Fibroblast of lung (primary cell): ENCODE results near the gene COP1. TPM values are rescaled to one million over a fixed set of nuclear protein-coding genes. Genes with fewer than 3 reads are reported as not detected.

Experiments
- DNase-seq, 2 donors: peaks; one replicate each; pipeline versions ENCODE4 v3.0.0 to v3.0.0-alpha.2; 2010; ENCODE audit warnings: low read depth in 2 of 2
- H2AFZ ChIP-seq: 2 replicates; pipeline ENCODE4 v1.5.1; 2012; ENCODE audit warnings: low read length, control low read depth, inconsistent platforms
- H3K27ac ChIP-seq: 2 replicates; pipeline ENCODE4 v1.5.1; 2011; ENCODE audit warnings: low read length, control low read depth; ENCODE audit not compliant: insufficient read depth
- H3K27me3 ChIP-seq: 2 replicates; pipeline ENCODE4 v1.5.1; 2011; ENCODE audit warnings: mild to moderate bottlenecking, low read length; ENCODE audit not compliant: control insufficient read depth, insufficient read depth
- H3K36me3 ChIP-seq: 2 replicates; pipeline ENCODE4 v1.5.1; 2011; ENCODE audit warnings: low read length; ENCODE audit not compliant: control insufficient read depth, insufficient read depth
- H3K4me1 ChIP-seq: 2 replicates; pipeline ENCODE4 v1.5.1; 2011; ENCODE audit warnings: low read length; ENCODE audit not compliant: control insufficient read depth, insufficient read depth; ENCODE audit errors: extremely low read depth
- H3K4me2 ChIP-seq: 2 replicates; pipeline ENCODE4 v1.5.1; 2011; ENCODE audit warnings: low read length, control low read depth; ENCODE audit not compliant: insufficient read depth; ENCODE audit errors: extremely low read depth
- H3K4me3 ChIP-seq, 4 experiments: fragments of 200-600 bp in 1 of 4; sonication (generic) in 1 of 4; replicated peaks in 1 of 4; 2 replicates each; pipeline ENCODE4 v1.5.1; 2011 to 2016; ENCODE audit warnings: low read length in 4 of 4, low read depth in 3 of 4, mild to moderate bottlenecking in 3 of 4, control low read depth in 2 of 4, inconsistent platforms in 1 of 4, mixed read lengths in 1 of 4; ENCODE audit not compliant: insufficient read depth in 1 of 4; ENCODE audit errors: control extremely low read depth in 1 of 4
- H3K79me2 ChIP-seq: 2 replicates; pipeline ENCODE4 v1.5.1; 2012; ENCODE audit warnings: mild to moderate bottlenecking, low read length, inconsistent platforms; ENCODE audit not compliant: control insufficient read depth, insufficient read depth
- H3K9ac ChIP-seq: 2 replicates; pipeline ENCODE4 v1.5.1; 2011; ENCODE audit warnings: mild to moderate bottlenecking, low read length, control low read depth; ENCODE audit not compliant: insufficient read depth
- H3K9me3 ChIP-seq: 2 replicates; pipeline ENCODE4 v1.5.1; 2012; ENCODE audit warnings: low read depth, low read length; ENCODE audit not compliant: control insufficient read depth, insufficient read depth
- H4K20me1 ChIP-seq: 2 replicates; pipeline ENCODE4 v1.5.1; 2011; ENCODE audit warnings: low read length; ENCODE audit not compliant: control insufficient read depth, insufficient read depth; ENCODE audit errors: extremely low read depth
- EZH2 ChIP-seq: IDR thresholded peaks from 2 replicates; pipeline ENCODE4 v1.5.1; 2012; ENCODE audit warnings: low read length, control low read depth, mild to moderate bottlenecking; ENCODE audit errors: missing control alignments
- polyA plus RNA-seq, 2 donors: library from polyadenylated mRNA; depleted of rRNA in 1 of 2; stranded (reverse) in 1 of 2; unstranded in 1 of 2; fragments of >200 nt; gene quantifications; 2 replicates each; pipeline ENCODE4 v1.2.1, GENCODE V29; 2011 to 2012; ENCODE audit warnings: missing spikeins in 1 of 2
- total RNA-seq: library from RNA; depleted of rRNA; stranded (reverse); fragments of >200 nt; gene quantifications from 2 replicates; pipeline ENCODE4 v1.2.1, GENCODE V29; 2014
- TF ChIP-seq, protein P1 (sequence below), 2 donors: IDR thresholded peaks in 1 of 2; conservative IDR thresholded peaks in 1 of 2; 1 replicate in 1 of 2; 2 replicates in 1 of 2; pipeline ENCODE4 v1.5.1; 2011 to 2012; ENCODE audit warnings: low read length in 2 of 2, control low read depth in 1 of 2, inconsistent platforms in 1 of 2, low read depth in 1 of 2, mild to moderate bottlenecking in 1 of 2

Gene COP1
- total and polyA plus RNA-seq, 2 donors (not counting 1 experiment from before 2014, with no cell fraction given): 42.0 to 48.1 TPM

DNA sequence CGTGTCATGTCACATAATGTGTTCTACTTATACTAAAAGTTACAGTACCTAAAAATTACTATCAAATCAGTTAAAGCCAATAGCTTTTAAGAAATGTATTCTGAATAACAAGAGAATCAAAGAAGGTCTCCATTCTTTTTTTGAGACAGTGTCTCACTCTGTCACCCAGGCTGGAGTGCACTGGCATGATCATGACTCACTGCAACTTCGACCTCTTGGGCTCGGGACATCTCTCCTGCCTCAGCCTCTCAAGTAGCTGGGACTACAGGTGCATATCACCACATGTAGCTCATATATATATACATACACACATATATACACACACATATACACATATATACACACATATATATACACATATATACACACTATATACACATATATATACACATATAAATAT lies 20.1 kb downstream of the COP1 start:
- H3K9ac ChIP-seq: no peak overlapping the region
- no peaks in the 10 kb centered on the region for H3K27me3 ChIP-seq
- no peak for TF ChIP-seq EZH2
- TF ChIP-seq, protein P1, sequence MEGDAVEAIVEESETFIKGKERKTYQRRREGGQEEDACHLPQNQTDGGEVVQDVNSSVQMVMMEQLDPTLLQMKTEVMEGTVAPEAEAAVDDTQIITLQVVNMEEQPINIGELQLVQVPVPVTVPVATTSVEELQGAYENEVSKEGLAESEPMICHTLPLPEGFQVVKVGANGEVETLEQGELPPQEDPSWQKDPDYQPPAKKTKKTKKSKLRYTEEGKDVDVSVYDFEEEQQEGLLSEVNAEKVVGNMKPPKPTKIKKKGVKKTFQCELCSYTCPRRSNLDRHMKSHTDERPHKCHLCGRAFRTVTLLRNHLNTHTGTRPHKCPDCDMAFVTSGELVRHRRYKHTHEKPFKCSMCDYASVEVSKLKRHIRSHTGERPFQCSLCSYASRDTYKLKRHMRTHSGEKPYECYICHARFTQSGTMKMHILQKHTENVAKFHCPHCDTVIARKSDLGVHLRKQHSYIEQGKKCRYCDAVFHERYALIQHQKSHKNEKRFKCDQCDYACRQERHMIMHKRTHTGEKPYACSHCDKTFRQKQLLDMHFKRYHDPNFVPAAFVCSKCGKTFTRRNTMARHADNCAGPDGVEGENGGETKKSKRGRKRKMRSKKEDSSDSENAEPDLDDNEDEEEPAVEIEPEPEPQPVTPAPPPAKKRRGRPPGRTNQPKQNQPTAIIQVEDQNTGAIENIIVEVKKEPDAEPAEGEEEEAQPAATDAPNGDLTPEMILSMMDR (conservative IDR thresholded peaks at IDR 0.05 in 1 of 2, IDR thresholded peaks at IDR 0.05 in 1 of 2; ENCODE audit: low read depth in 1 of 2, low read length in 2 of 2): no peak
- no peaks in the 10 kb centered on the region for H4K20me1 ChIP-seq
- no peak overlapping the region for H2AFZ ChIP-seq
- H3K79me2 ChIP-seq: peaks cover 71% of the 10 kb centered on the region
- H3K36me3 ChIP-seq: no peaks in the 10 kb centered on the region
- DNase-seq: no peak
- H3K4me2 ChIP-seq: no peak overlapping the region
- no peak overlapping the region for H3K4me3 ChIP-seq
- H3K27ac ChIP-seq: no peak overlapping the region
- H3K9me3 ChIP-seq: no peaks in the 10 kb centered on the region
- peaks cover 3% of the 10 kb centered on the region for H3K4me1 ChIP-seq

DNA sequence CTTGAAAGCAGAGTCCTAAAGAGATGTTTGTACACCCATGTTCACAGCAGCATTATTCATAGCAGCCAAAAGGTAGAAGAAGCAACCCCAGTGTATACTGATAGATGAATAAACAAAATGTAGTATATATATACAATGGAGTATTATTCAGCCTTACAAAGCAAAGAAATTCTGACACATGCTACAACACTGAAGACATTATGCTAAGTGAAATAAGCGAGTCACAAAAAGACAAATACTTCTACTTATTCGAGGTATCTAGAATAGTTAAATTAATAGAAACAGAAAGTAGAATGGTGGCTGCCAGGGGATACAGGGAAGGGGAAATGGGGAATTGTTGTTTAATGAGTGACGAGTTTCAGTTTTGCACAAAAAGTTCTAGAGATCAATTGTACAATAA lies 23.5 kb downstream of the COP1 start:
- peak overlapping the region; percentile 52 for H3K4me2 ChIP-seq
- H3K27ac ChIP-seq: no peak overlapping the region
- no peaks in the 10 kb centered on the region for H3K9me3 ChIP-seq
- H3K4me3 ChIP-seq: no peak overlapping the region
- no peaks in the 10 kb centered on the region for H3K27me3 ChIP-seq
- H3K36me3 ChIP-seq: no peaks in the 10 kb centered on the region
- no peak for TF ChIP-seq EZH2
- TF ChIP-seq, protein P1 (conservative IDR thresholded peaks at IDR 0.05 in 1 of 2, IDR thresholded peaks at IDR 0.05 in 1 of 2; ENCODE audit: low read depth in 1 of 2, low read length in 2 of 2): no peak
- H3K4me1 ChIP-seq: peaks cover 3% of the 10 kb centered on the region
- peak in 1 of 2 donors; percentile 8 for DNase-seq
- H2AFZ ChIP-seq: no peak overlapping the region
- no peak overlapping the region for H3K9ac ChIP-seq
- H3K79me2 ChIP-seq: peaks cover 51% of the 10 kb centered on the region
- no peaks in the 10 kb centered on the region for H4K20me1 ChIP-seq

DNA sequence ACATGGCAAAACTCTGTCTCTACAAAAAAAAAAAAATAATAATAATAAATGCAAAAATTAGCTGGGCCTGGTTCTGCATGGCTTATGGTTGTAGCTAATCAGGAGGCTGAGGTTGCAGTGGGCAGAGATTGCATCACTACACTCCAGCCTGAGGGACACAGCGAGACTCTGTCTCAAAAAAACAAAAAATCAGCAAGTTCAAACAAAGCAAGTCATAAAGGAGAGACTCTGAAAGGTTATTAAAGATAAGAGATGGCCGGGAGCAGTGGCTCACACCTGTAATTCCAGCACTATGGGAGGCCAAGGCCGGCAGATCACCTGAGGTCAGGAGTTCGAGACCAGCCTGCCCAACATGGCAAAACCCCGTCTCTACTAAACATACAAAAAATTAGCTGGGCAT lies 28.8 kb downstream of the COP1 start:
- no peaks in the 10 kb centered on the region for H3K4me1 ChIP-seq
- H3K36me3 ChIP-seq: no peaks in the 10 kb centered on the region
- peaks cover 26% of the 10 kb centered on the region for H3K79me2 ChIP-seq
- no peaks in the 10 kb centered on the region for H3K9me3 ChIP-seq
- H3K27me3 ChIP-seq: no peaks in the 10 kb centered on the region
- no peak overlapping the region for H3K4me3 ChIP-seq
- no peaks in the 10 kb centered on the region for H4K20me1 ChIP-seq
- no peak overlapping the region for H3K27ac ChIP-seq
- no peak overlapping the region for H2AFZ ChIP-seq
- no peak for DNase-seq
- TF ChIP-seq, protein P1 (conservative IDR thresholded peaks at IDR 0.05 in 1 of 2, IDR thresholded peaks at IDR 0.05 in 1 of 2; ENCODE audit: low read depth in 1 of 2, low read length in 2 of 2): no peak
- TF ChIP-seq EZH2: no peak
- H3K9ac ChIP-seq: no peak overlapping the region
- H3K4me2 ChIP-seq: no peak overlapping the region
